ENCODE measurements around the gene EVX2. TPM values are rescaled to one million over a fixed set of nuclear protein-coding genes. Genes with fewer than 3 reads are reported as not detected.

EVX2 gene
- polyA plus RNA-seq, 1 donor = not detected

DNA sequence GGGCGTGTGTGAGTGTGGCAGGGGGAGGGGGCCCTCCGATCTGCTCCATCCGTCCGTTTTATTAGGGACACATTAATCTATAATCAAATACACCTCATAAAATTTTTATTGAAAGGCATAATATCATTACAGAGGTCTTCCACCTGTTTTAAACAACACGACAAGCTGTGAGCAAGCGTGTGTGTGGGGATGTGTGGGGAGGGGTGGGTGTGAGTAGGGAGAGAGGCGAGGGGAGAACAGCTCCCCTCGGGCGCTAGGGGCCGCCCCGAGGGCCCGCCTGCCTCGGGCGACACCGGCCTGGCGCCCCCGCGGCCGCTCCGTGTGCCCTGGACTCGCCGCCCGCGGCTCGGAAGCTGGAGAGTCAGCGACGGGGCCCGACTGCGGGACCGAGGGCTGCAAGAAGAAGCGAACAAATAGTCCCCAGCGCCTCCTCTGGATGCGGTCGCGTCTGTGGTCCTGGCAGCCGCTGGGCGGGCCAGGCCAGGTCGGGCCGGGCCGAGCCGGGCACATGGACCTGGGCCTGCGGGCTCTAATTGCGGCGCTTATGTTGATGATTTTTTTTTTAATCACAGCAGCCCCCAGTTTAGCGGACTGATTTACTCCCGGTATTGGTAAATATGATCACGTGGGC, 38.4 kb upstream of the EVX2 start:
- DNase-seq = peak; percentile 83

DNA sequence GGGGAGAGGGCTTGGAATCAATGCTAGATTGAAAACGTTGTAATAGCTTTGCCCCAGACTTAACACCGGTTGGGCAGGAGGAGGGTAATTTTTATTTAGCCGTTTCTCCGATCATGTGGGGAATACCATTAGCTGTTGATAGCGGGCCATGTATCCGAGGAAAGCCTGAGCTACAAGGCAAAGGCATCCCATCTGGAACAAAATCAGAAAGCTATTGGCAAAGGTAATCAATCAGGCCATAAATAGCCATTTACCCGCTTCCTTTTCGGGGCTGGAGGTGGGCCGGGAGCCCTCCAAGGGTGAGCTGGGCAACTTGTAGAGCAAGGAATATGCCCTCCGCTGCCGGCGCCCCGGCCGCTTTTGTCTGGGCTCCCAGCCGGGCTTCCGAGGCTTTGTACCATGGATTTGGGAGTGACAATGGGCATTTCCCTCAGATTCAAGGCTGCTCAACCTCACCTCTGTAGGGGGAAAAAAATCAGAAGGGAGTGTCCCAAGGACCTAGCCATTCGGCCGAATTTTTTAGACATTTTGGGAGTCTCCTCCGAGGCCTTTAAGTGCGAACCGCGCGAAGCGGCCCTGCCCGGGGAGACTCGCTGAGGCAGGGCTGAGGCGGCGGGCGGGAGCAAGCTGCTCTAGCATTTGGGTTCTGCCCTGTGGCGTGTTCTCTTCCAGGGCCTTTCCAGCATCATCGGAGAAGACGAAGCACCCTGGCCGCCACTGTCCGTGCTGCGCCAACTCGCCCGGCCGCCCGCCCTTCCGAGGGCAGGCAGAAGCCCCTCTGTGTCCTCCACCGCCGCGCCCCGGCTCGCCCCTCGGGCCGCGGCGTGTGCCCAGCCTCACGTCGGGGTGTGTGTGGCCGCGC, 37.7 kb upstream of the EVX2 start:
- no peak for DNase-seq

DNA sequence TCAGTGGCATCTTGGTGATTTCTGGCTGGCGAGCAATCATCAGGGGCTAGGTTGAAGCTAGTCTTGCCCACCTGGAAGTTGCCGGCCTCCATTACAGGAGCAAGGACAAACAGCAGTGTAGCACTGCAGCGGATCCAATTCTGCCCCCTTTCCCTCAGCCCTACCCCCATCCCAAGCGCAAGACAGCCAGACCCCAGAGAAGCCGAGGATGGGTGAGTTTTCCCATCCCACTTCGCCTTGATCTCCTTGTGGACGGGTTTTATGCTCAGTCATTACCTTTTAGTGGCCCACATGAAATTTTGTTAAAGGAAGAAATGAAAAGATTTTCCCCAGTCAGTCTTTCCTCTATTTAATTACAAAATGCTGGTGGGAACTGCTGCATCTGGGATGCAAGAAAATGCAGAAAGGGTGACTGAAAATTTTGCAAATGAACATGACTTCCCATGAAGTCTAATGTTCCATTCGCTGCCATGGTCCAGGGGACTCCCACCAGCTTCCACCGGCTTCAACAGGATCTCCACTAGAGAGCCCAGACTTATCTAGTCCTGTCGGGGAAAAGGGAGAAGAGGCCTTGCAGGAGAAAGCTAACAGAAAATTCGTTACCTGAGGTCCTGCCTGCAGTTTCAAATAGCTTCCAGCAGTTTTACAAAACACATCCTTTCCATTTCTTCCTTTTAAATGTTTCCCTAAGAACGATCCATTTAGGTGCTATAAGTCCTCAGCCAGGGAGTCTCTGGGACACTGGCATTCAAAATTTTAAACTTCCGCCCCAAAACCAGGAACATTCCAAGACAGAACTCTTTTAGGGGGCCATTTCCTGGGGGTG, 36.8 kb upstream of the EVX2 start:
- no peak for DNase-seq

DNA sequence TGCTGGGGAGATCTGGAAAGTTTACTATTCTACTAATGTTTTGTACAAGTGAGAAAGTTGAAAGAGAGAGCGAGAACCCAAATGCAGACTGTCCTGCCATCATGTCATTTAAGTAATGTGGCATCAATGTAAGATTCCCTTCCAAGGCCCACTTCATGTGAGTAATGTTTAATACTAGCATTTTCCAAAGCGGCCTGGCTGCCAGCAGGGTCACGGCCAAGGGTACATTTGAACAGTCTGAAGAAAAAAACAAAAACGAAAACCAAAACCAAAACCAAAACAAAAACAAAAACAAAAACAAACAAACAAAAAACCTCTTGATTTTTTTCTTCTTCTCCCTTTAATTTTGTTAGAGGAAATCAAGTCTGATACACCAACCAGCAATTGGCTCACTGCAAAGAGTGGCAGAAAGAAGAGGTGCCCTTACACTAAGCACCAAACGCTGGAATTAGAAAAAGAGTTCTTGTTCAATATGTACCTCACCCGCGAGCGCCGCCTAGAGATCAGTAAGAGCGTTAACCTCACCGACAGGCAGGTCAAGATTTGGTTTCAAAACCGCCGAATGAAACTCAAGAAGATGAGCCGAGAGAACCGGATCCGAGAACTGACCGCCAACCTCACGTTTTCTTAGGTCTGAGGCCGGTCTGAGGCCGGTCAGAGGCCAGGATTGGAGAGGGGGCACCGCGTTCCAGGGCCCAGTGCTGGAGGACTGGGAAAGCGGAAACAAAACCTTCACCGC, 35.0 kb upstream of the EVX2 start:
- DNase-seq = no peak

DNA sequence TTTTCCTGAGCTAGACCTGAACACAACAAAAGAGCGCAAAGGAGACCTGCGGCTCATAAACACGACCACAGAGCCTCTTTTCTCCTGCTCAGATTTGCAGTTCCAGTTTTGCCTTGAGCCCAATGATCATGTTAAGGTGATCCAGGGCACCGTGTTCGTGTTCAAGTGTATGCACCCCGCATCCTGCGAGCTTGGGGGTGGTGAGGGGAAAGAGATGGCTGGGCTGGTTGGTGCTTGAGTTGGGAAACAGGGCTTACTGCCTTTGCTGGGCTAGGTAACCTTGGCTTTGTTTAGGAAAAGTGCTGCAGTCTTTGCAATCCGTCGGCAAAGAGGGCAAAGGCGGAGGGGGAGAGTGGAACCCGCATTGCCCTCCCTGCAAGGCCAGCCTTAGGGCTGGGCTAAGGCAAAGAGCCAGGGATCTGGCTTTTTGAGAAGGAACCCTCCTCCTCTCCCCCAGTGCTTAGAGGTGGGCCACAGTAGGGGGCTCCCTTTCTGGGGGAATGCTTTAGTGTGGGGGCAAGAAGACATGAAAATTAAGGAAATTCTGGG, 34.1 kb upstream of the EVX2 start:
- DNase-seq = no peak

DNA sequence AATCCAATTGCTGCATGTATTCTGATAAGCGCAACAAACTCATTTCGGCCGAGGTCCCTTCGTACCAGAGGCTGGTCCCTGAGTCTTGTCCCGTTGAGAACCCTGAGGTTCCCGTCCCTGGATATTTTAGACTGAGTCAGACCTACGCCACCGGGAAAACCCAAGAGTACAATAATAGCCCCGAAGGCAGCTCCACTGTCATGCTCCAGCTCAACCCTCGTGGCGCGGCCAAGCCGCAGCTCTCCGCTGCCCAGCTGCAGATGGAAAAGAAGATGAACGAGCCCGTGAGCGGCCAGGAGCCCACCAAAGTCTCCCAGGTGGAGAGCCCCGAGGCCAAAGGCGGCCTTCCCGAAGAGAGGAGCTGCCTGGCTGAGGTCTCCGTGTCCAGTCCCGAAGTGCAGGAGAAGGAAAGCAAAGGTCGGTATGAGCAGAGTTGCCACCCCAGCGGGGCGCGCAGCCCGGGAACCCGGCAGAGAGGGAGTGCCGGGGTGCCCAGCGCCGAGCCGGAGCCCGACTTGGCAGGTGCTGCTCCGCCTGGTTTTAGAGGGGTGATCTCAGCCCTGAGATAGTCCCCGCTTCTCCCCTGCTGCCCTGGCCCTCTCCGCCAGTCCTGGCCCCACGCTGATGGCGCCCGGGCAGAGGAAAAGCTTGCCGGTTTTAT, 33.5 kb upstream of the EVX2 start:
- DNase-seq = no peak

DNA sequence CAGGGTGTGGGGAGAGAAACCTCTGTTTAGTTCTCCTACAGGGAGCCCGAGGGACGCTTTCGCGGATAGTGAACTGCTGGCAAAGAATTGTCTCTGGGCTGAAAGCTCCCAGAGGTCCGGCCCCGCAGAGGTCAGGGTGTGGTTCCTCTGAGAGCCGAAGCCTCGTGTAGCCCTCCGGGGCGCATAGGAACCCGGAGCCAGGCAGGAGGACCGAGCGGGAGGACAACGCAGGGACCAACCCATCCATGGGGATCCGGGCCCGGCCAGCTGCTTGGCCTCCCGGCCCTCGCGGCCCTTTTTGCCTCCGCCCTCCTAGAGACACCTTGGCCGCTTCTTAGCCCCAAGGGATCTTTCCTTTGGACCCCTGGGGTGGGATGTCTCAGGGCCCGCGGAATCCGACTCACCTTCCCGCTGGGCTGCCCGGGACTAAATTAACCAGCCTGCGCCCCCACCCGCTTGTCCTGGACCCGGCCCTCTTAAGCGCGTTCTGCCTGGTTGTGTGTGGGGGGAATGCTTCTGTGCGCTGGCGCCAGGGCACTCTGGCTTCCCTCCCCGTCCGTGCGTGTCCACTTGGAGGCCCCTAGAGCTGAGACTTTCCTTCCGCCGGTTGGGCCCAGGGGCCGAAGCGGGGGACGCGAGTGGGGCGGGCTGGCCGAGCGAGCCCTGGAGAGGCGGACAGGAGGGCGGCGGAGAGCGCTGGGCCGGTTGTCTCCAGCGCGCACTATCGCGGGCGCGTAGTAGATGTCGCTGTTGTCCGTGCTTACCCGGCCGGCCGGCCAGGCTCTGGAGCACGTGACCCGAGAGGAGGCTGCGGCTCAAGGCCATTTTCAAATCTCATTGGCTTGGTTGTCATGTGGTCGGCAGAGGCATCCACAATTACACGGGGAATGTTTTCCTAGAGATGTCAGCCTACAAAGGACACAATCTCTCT, 32.4 kb upstream of the EVX2 start, which contains the start of gene HOXD10:
Gene HOXD10 (plus strand): TSS at position 896 of the 931 bp plus-strand sequence. CDS start 56 bp downstream, outside the sequence.
- peak; percentile 84 for DNase-seq

DNA sequence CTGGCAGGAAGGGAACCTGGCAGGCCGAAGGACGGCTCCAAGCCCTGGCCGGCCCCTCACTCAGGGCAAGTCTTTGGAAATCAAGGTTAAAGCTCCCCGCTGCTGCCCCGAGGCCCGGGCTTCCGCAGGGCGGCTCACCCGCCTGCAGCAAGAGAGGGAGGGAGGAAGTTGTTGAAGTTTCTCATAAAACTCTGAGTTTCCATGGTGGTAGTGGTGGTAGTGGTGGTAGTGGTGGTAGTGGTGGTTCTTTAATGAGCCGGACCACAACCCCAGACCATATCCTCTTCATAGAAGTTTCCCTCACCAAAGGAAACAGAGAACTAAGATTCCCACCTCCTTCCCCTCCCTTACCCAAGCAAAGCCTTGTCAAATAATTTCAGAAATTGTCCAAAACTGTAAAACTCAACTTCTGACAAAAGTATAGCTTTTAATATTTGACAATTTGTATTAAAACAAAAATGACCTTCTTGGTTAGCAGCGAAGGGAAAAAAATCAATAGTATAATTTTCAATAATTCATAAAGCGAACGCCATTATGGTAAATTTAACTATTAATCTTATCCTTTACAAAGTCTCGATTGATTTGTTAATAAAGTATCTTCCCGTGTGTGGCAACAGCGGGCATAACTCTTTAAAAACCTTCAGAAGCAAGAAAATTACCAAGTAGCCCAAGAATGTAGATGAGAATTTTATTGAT, 31.3 kb upstream of the EVX2 start:
- DNase-seq = no peak

DNA sequence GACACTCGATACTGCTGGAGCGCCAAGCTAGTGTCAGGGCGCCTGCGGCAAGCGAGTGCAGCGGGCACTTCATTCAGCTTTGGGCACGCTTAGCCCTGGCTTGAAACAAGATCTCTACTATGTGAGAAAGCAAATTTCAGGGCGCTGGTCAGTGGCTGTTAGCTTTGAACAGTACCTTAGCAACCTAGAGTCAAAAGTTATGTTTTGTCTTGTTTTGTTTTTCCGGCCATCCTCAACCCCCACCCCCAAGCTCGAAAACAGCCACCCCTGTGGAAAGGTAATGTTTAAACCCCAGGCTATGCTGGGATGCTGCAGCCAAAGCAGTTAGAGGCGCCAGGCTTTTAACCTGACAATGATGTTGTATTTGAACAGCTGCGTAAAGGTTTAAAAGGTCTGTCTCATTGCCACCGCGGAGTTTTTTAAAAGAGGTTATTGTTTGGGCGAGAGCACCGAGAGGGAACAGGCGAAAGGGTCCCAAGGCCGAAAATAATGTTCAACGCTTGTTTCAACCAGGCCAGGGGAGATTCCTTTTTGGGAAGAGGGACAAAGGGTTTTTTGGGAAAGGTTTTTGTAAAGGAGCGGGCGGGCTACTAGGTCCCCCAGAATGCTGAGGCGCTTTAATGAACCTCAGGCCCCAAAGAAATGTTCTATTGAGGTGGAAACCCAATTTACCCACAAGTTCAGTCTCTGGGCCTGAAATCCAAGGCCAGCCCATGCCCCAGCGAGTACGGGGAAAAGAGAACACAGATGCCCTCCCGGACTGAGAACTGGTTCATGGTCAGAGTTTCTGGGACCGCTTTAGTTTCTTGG, 30.6 kb upstream of the EVX2 start:
- DNase-seq = no peak

DNA sequence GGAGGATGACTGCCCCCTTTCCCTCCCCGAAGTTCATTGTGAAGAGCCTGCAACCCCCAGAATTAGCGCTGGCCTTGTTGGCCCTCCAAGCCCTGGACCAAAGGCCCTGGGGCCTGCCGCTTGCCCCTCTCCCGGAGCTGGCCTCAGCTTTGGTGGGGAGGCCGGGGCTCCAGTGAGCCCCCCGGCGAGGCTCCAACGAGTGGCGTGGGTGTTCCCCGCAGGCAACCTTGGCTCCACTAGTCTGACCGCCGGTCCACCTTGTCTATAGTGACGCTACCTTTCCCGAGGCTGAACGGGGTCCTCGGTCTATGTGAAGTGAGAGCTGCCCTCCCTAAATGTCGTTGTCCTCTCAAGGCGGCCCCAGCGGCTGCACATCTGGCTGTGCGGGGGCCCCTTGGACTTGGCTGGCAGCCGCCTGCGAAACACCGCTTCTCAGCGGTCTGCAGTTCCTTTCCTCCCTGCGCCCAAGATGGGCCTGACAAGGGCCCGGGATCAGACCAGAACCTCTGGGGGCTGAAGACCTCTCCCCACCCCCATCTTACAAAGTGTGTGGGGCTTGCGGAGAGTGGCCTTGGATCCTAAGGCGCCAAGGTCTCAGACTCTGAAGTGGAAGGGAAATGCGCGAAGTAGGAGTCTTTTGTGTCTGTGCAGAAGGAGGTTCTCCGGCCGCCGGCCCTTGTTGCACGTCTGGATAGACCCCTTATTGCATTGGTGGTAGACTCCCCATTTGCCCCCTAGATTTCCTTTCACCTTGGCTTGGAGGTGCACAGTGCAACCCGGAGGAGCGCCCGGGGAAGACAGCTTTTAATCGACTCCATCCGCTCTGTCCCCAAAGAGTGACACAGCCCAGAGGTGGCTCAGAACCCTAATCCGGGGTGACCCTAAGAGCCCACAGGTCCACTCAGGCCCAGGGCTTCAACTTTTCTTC, 28.9 kb upstream of the EVX2 start:
- DNase-seq = no peak

DNA sequence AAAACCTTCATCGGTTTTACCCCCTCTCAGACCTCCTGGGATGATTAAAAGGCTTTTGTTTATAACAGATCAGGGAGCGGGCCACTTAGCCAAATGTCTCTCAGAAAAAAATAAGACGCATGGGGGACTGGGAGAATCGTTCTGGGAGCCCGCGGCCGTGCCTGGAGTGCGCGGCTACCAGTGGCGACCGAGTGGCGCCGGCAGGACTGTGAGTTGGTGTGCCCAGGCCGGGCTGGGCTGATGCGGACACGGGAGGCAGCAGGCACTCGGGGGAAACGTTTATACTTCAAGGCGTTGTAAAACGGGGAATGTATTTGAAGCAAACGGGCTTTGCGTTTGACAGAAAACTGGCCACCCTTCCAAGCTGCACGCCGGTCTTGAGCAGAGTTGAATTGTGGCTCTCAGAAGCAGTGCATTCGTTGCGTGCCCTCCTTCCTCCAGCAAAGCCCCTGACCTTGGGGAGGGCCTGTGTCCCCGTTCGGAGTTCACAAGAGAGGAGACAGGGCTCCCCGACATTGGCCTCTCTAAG, 28.1 kb upstream of the EVX2 start:
- no peak for DNase-seq

DNA sequence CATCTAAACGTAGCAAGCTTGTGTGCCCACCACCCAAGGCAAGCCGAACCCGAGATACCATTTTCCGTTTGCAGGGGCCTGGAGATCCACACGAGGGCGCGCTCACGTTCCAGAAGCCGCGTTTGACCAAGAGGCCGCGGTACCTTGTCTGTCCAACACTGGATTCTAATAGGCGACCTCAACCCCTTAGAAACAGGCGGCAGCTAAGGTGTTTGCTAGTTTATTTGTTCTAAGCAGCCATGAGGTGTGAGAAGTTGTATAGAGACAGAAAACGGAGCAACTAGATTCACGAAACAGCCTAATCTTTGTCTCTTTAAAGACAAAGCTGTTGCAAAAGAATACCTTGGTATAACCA, 27.5 kb upstream of the EVX2 start:
- no peak for DNase-seq

DNA sequence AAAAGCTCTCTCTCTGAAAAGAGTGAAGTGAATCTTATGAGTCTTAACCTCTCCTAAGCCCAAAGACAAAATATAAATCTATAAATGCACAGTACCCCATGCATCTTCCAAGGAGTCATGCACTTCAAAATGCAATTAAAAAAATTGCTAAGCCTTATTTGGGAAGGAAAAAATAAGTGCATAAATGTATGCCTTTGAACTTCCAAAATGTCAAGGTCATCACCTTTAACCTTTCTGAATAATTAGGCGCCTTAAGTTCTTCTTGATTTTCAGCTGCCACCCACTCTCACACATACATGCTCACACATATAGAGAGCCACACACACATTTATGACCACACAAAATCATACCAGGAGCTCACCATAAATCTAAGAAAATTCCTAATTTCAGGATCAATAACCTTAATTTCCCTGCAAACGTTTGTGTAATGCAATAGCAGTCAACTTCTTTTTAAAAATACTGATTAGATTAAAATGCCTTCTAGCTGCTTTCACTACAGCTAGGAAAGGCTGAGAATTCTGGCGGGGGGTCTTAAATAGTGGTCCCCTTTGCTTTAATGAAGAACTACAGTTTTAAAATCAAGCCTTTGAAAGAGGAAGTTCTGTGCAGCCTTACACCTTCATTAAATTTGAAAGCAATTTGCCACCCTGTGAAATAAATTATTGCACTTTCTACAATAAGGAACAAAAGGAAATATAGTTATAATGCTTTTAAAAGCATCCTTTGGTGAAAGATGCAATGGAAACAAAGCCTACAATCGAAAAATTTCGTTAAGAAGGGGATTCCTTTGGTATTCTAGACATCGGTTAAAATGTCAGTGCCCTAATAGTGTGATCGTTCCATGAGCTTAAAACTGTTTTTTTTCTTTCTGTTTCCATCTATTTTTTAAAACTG, 26.9 kb upstream of the EVX2 start:
- no peak for DNase-seq

DNA sequence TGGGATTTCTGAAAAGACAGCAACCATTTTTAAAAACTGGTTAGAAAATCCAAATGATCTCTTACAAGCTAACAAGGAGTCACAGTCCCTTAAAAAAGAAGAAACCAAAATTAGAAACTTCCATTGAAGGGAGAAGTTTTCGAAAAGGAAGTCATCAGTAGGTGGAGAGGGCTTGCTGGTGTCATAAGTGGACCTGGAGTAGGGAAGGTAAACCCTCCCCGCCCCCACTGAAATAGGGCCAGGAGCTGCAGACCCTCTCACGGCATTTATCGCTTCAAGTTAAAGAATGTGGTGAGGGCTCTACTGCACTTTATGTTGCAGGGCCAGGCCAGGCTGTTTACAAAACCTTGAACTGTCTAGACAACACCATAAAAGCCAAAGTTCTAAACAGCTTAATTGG, 26.2 kb upstream of the EVX2 start:
- no peak for DNase-seq

DNA sequence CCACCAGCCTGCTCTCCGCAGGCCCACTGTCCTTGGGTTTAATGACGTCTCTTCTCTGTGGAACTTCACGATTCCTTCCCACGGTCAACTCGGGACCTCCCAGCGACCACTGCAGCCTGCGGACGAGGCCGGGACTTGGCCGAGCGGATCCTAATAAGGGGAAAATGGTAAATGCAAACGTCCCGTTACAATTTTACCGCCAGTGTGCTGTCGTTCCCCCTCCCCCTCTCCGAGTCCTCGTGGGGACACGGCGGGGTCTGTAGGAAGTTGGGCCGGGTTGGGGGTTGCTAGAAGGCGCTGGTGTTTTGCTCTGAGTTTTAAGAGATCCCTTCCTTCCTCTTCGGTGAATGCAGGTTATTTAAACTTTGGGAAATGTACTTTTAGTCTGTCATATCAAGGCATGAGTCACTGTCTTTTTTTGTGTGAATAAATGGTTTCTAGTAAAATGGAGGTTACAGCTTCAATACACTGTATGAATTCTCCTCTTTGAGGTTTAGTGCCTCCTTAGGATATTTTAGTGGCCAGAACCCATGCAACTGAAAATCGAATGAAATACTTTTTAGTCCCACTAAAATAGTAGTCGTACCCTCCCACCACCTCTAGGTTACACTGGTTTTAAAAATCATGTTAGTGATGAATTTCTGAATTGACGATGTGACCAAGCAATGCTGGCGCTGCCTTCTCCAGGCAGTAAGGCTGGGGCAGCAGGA, 25.6 kb upstream of the EVX2 start:
- DNase-seq = no peak

DNA sequence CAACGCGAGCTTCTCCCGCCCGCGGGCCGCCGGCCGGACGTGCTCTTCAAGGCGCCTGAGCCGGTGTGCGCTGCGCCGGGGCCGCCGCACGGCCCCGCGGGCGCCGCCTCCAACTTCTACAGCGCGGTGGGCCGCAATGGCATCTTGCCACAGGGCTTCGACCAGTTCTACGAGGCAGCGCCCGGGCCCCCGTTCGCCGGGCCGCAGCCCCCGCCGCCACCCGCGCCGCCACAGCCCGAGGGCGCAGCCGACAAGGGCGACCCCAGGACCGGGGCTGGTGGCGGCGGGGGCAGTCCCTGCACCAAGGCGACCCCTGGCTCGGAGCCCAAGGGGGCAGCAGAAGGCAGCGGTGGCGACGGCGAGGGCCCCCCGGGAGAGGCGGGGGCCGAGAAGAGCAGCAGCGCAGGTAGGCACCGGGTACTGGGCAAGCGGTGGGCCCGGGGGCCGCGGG, 24.0 kb upstream of the EVX2 start:
- no peak for DNase-seq

All from hindlimb muscle (tissue), 1 donor.